SU-DHL-6 (cell line): ENCODE data around the gene P3H4.

Experiments used
- CTCF ChIP-seq: fragments of 200-600 bp; sonication (generic); IDR thresholded peaks from one replicate; pipeline ENCODE4 v1.5.1; 2017; ENCODE audit warnings: antibody characterized with exemption, mild to moderate bottlenecking, low read length, moderate library complexity; ENCODE audit not compliant: insufficient read depth, poor library complexity, severe bottlenecking
- EZH2phosphoT487 ChIP-seq: fragments of 200-600 bp; sonication (generic), shearing (Covaris generic); conservative IDR thresholded peaks from 2 replicates; pipeline ENCODE4 v1.6.1; 2018; ENCODE audit warnings: mild to moderate bottlenecking, antibody characterized with exemption, low read length, moderate library complexity, mixed read lengths

GRCh38 chr17:41801374-41802271, 10.1 kb downstream of the P3H4 start:
- TF ChIP-seq CTCF (peak; percentile 94), EZH2phosphoT487 (no peak)
